Measurements from ENCODE around the gene ATP8A1.

Gene ATP8A1

GRCh38 chr4:42649870-42650269, 7.0 kb downstream of the ATP8A1 start:
- ChIA-PET CTCF (no interaction called here), POLR2A (no interaction called here)
- no peak for DNase-seq (ENCODE audit: low read depth, low spot score)
- no peak for TF ChIP-seq CTCF (IDR thresholded peaks at IDR 0.05; ENCODE audit: insufficient read depth, low read length, missing control alignments)
- no peak overlapping the region for H3K4me3 ChIP-seq (ENCODE audit: low read depth, low read length)

- H3K4me3 ChIP-seq (ENCODE audit: low read depth, low read length): no peak overlapping the region
- DNase-seq (ENCODE audit: low read depth, low spot score): no peak
- ChIA-PET POLR2A (no interaction called here), CTCF (no interaction called here)
- no peak for TF ChIP-seq CTCF (IDR thresholded peaks at IDR 0.05; ENCODE audit: insufficient read depth, low read length, missing control alignments)
Observed at GRCh38 chr4:42646999-42647541, 9.8 kb downstream of the ATP8A1 start.

- no peak overlapping the region for H3K4me3 ChIP-seq (ENCODE audit: low read depth, low read length)
- no peak for TF ChIP-seq CTCF (IDR thresholded peaks at IDR 0.05; ENCODE audit: insufficient read depth, low read length, missing control alignments)
- ChIA-PET CTCF (no interaction called here), POLR2A (no interaction called here)
- DNase-seq (ENCODE audit: low read depth, low spot score): no peak
Observed at GRCh38 chr4:42646013-42646784, 10.7 kb downstream of the ATP8A1 start.

GRCh38 chr4:42644897-42645296, 12.0 kb downstream of the ATP8A1 start:
- CTCF ChIA-PET: no interaction called here
- no peak for DNase-seq (ENCODE audit: low read depth, low spot score)
- POLR2A ChIA-PET: no interaction called here
- no peak overlapping the region for H3K4me3 ChIP-seq (ENCODE audit: low read depth, low read length)
- no peak for TF ChIP-seq CTCF (IDR thresholded peaks at IDR 0.05; ENCODE audit: insufficient read depth, low read length, missing control alignments)

- DNase-seq (ENCODE audit: low read depth, low spot score): no peak
- no peak overlapping the region for H3K4me3 ChIP-seq (ENCODE audit: low read depth, low read length)
- CTCF ChIA-PET: no interaction called here
- POLR2A ChIA-PET: no interaction called here
- no peak for TF ChIP-seq CTCF (IDR thresholded peaks at IDR 0.05; ENCODE audit: insufficient read depth, low read length, missing control alignments)
Observed at GRCh38 chr4:42643685-42644084, 13.2 kb downstream of the ATP8A1 start.

- no peak overlapping the region for H3K4me3 ChIP-seq (ENCODE audit: low read depth, low read length)
- POLR2A ChIA-PET: no interaction called here
- TF ChIP-seq CTCF (IDR thresholded peaks at IDR 0.05; ENCODE audit: insufficient read depth, low read length, missing control alignments): no peak
- CTCF ChIA-PET: no interaction called here
- DNase-seq (ENCODE audit: low read depth, low spot score): no peak
Observed at GRCh38 chr4:42642845-42643615, 13.9 kb downstream of the ATP8A1 start.
